Prostate gland (tissue), 2 donors: ENCODE measurements around the gene DPP10.

ENCODE experiments used
- CTCF ChIP-seq, 4 experiments: fragments of 200-600 bp in 2 of 4; fragments of 450-650 bp in 2 of 4; sonication (generic) in 2 of 4; IDR thresholded peaks; 1 replicate in 3 of 4; 2 replicates in 1 of 4; pipeline ENCODE4 v1.5.1; 2016 to 2019; ENCODE audit warnings: antibody characterized with exemption in 4 of 4, mild to moderate bottlenecking in 2 of 4, moderate library complexity in 2 of 4
- POLR2A ChIP-seq: fragments of 450-650 bp; IDR thresholded peaks from one replicate; pipeline ENCODE4 v1.6.1; 2016; ENCODE audit warnings: antibody characterized with exemption, mild to moderate bottlenecking

DNA sequence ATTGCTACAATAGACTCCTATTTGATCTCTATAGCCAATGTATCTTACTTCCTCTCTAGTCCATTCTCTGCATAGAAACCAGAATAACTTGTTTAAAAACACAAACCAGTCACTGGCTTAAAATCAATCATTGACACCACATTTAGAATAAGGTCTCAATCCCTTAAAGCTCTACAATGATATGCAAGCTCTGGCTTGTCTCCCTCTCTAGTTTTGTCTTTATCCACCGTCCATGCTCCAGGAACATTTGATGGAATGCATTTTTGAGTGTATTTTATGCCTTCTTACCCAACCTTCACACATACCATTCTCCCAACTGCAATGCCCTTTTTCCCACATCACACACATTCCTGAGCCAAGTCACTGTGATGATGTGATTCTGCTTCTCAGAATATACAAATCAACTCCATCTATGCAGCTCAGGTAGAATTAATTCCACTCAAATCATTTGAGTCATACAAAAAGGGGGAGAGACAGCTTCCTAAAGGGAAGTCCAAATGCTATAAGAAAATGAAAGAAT lies 1107.2 kb downstream of the DPP10 start:
- no peak for TF ChIP-seq CTCF (IDR thresholded peaks at IDR 0.05)
- TF ChIP-seq POLR2A: no peak
